ENCODE measurements around the gene ANTXR2.

DNA sequence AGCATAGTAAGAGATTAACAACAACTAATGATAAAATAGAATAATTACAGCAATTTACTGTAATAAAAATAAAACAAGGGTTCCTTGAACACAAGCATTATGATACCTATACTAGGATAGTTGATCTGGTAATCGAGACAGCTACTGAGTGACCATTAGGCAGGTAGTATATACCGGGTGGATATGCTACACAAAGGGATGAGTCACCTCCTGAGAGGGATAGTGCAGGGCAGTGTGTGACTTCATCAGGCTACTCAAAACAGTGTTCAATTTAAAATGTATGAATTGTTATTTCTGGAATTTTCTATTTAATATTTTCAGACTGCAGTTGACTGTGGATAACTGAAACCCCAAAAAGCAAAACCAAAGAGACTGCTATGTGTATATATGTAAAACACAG lies 9.7 kb upstream of the ANTXR2 start:
- TF ChIP-seq, protein P1, sequence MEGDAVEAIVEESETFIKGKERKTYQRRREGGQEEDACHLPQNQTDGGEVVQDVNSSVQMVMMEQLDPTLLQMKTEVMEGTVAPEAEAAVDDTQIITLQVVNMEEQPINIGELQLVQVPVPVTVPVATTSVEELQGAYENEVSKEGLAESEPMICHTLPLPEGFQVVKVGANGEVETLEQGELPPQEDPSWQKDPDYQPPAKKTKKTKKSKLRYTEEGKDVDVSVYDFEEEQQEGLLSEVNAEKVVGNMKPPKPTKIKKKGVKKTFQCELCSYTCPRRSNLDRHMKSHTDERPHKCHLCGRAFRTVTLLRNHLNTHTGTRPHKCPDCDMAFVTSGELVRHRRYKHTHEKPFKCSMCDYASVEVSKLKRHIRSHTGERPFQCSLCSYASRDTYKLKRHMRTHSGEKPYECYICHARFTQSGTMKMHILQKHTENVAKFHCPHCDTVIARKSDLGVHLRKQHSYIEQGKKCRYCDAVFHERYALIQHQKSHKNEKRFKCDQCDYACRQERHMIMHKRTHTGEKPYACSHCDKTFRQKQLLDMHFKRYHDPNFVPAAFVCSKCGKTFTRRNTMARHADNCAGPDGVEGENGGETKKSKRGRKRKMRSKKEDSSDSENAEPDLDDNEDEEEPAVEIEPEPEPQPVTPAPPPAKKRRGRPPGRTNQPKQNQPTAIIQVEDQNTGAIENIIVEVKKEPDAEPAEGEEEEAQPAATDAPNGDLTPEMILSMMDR (IDR thresholded peaks at IDR 0.05; ENCODE audit: low read length): no peak
- TF ChIP-seq EZH2 (IDR thresholded peaks at IDR 0.05; ENCODE audit: borderline replicate concordance, low read length): no peak
